A549 treated with GW870086 at 1 μM for 4 hours (cell line): ENCODE data around the gene OR10A7. TPM values are rescaled to one million over a fixed set of nuclear protein-coding genes. Genes with fewer than 3 reads are reported as not detected.

Experiments used
- total RNA-seq: library from RNA; stranded (reverse); fragments of 200-300 nt; extraction: Qiagen RNA extraction; gene quantifications from 5 replicates; pipeline ENCODE4 v1.2.3, GENCODE V29; 2022; ENCODE audit warnings: low read depth

The OR10A7 gene, protein sequence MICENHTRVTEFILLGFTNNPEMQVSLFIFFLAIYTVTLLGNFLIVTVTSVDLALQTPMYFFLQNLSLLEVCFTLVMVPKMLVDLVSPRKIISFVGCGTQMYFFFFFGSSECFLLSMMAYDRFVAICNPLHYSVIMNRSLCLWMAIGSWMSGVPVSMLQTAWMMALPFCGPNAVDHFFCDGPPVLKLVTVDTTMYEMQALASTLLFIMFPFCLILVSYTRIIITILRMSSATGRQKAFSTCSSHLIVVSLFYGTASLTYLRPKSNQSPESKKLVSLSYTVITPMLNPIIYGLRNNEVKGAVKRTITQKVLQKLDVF
- not detected in 5 replicates for total RNA-seq

DNA sequence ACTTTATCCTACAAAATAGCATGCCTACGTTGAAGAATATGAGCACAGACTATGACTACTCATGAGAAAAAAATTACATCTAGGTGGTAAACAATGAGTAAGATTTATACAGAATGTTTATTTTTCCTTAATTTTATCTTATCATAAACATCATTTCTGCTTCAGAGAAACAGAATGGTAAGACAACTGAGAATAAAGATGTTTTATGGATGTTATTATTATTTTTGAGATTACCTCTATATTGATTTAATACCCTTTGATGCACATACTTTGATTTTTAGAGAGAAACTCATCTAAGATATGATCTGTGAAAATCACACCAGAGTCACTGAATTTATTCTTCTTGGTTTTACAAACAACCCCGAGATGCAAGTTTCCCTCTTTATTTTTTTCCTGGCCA lies at the start of gene OR10A7:
OR10A7 (plus strand) TSS at position 301 of the 400 bp plus-strand sequence; CDS start at position 301, 0 bp downstream.

DNA sequence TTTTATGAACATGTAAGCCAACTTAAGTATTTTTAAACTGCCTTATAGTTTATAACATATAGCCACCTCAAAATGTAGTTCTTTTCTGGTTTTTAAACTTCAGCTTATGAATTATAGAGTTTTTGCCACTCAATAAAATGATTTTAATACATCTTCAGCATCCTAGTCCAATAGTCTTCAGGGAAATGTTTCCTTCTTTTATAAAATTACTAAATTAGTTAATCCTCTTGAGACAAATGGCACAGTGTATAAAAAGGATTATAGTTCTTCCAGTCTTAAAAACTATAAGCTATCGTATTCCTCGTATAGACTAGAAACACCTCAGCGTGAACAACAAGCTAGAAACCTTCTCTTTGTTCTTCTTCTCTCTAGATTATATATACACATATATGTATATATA lies 23.5 kb downstream of the OR10A7 start, which contains the start of gene OR6C74:
OR6C74 (plus strand) TSS at position 301 of the 400 bp plus-strand sequence. CDS start 2,679 bp downstream, outside the sequence.

Other genes starting within 250 kb of the OR10A7 start
- gene TESPA1, start 236.3 kb upstream of the OR10A7 start, total RNA-seq, result not detected in 5 replicates
- gene NEUROD4, start 201.1 kb upstream of the OR10A7 start, total RNA-seq, result not detected in 5 replicates
- not detected in 5 replicates for gene OR9K2, start 94.6 kb upstream of the OR10A7 start, total RNA-seq
- gene OR6C74, start 23.6 kb downstream of the OR10A7 start, total RNA-seq, result not detected in 5 replicates
- gene OR6C6, start 75.5 kb downstream of the OR10A7 start, total RNA-seq, result not detected in 5 replicates
- gene OR6C1, start 93.3 kb downstream of the OR10A7 start, total RNA-seq, result not detected in 5 replicates
- not detected in 5 replicates for gene OR6C3, start 109.7 kb downstream of the OR10A7 start, total RNA-seq
- gene OR6C75, start 141.9 kb downstream of the OR10A7 start, total RNA-seq, result not detected in 5 replicates
- gene OR6C65, start 179.5 kb downstream of the OR10A7 start, total RNA-seq, result not detected in 5 replicates
- not detected in 5 replicates for gene OR6C76, start 205.2 kb downstream of the OR10A7 start, total RNA-seq
- gene OR6C2, start 223.1 kb downstream of the OR10A7 start, total RNA-seq, result not detected in 5 replicates
- not detected in 5 replicates for gene OR6C70, start 249.1 kb downstream of the OR10A7 start, total RNA-seq